ENCODE data around the gene ADAP2.
"Not testable (repeated sequence)": the region's sequence is repeated elsewhere in the genome, so short reads cannot be mapped to it uniquely, and the experiment has no call there.

Gene ADAP2

GRCh38 chr17:30930495-30930894, 8.8 kb downstream of the ADAP2 start:
- DNase-seq, result no peak

- DNase-seq, result not testable (repeated sequence)
Measured at GRCh38 chr17:30931582-30931981, 9.8 kb downstream of the ADAP2 start.

GRCh38 chr17:30933966-30934365, 12.2 kb downstream of the ADAP2 start:
- DNase-seq, result no peak

- DNase-seq, result no peak
Measured at GRCh38 chr17:30939051-30939689, 17.4 kb downstream of the ADAP2 start.

- no peak for DNase-seq
Measured at GRCh38 chr17:30942308-30943079, 20.7 kb downstream of the ADAP2 start.

- no peak for DNase-seq
Measured at GRCh38 chr17:30947796-30948195, 26.1 kb downstream of the ADAP2 start.

GRCh38 chr17:30950189-30950588, 28.4 kb downstream of the ADAP2 start:
- no peak for DNase-seq

GRCh38 chr17:30950669-30951399, 29.1 kb downstream of the ADAP2 start:
- no peak for DNase-seq

GRCh38 chr17:30952638-30953393, 31.1 kb downstream of the ADAP2 start:
- no peak for DNase-seq

GRCh38 chr17:30954046-30954830, 32.5 kb downstream of the ADAP2 start:
- DNase-seq, result no peak

- DNase-seq, result no peak
Measured at GRCh38 chr17:30956764-30957374, 35.1 kb downstream of the ADAP2 start.

GRCh38 chr17:30957741-30958140, 36.0 kb downstream of the ADAP2 start:
- no peak for DNase-seq

GRCh38 chr17:30958187-30958586, 36.4 kb downstream of the ADAP2 start:
- DNase-seq, result no peak

- no peak for DNase-seq
Measured at GRCh38 chr17:30961209-30962188, 39.8 kb downstream of the ADAP2 start.

GRCh38 chr17:30964312-30964711, 42.6 kb downstream of the ADAP2 start:
- DNase-seq, result not testable (repeated sequence)

GRCh38 chr17:30964876-30965275, 43.1 kb downstream of the ADAP2 start:
- DNase-seq, result no peak

- no peak for DNase-seq
Measured at GRCh38 chr17:30965686-30966085, 43.9 kb downstream of the ADAP2 start.

- not testable (repeated sequence) for DNase-seq
Measured at GRCh38 chr17:30967911-30968310, 46.2 kb downstream of the ADAP2 start.

GRCh38 chr17:30969989-30970830, 48.5 kb downstream of the ADAP2 start:
- no peak for DNase-seq
